Measurements from ENCODE around the gene A3GALT2. TPM values are rescaled to one million over a fixed set of nuclear protein-coding genes. Genes with fewer than 3 reads are reported as not detected.
A peak's percentile ranks its signal among the peaks of the same experiment; 100 is the strongest.

Gene A3GALT2
- total RNA-seq, 2 donors from 2014 or later, result not detected

- Histone ChIP-seq H3K36me3 (no peaks in the 10 kb centered on the region), H3K9me3 (no peaks in the 10 kb centered on the region), H3K4me3 (no peak overlapping the region), H3K27ac (no peak overlapping the region), H3K27me3 (peaks cover 6% of the 10 kb centered on the region), H3K4me1 (no peaks in the 10 kb centered on the region), H3K9ac (ENCODE audit: low read depth in 2 of 2, low read length in 2 of 2) (no peak overlapping the region)
- no peak for DNase-seq
- intact Hi-C loops (cut with DNase I), result no loop called here
- no peak for TF ChIP-seq CTCF (IDR thresholded peaks at IDR 0.05)
Measured at GRCh38 chr1:33305816-33306652, 14.9 kb downstream of the A3GALT2 start.

GRCh38 chr1:33305016-33305415, 15.9 kb downstream of the A3GALT2 start:
- H3K36me3 ChIP-seq, result no peaks in the 10 kb centered on the region
- H3K27ac ChIP-seq, result no peak overlapping the region
- intact Hi-C loops (cut with DNase I), result no loop called here
- H3K9me3 ChIP-seq, result no peaks in the 10 kb centered on the region
- no peak for DNase-seq
- no peak for TF ChIP-seq CTCF (IDR thresholded peaks at IDR 0.05)
- no peaks in the 10 kb centered on the region for H3K4me1 ChIP-seq
- H3K9ac ChIP-seq (ENCODE audit: low read depth in 2 of 2, low read length in 2 of 2), result no peak overlapping the region
- H3K4me3 ChIP-seq, result no peak overlapping the region
- H3K27me3 ChIP-seq, result peaks cover 6% of the 10 kb centered on the region

- H3K27ac ChIP-seq, result no peak overlapping the region
Measured at GRCh38 chr1:33302325-33302724, 18.6 kb downstream of the A3GALT2 start.

GRCh38 chr1:33301273-33301984, 19.5 kb downstream of the A3GALT2 start:
- Histone ChIP-seq H3K9me3 (no peaks in the 10 kb centered on the region), H3K4me1 (no peaks in the 10 kb centered on the region), H3K27ac (no peak overlapping the region), H3K36me3 (no peaks in the 10 kb centered on the region), H3K9ac (ENCODE audit: low read depth in 2 of 2, low read length in 2 of 2) (no peak overlapping the region), H3K4me3 (no peak overlapping the region), H3K27me3 (no peaks in the 10 kb centered on the region)
- intact Hi-C loops (cut with DNase I), result no loop called here
- no peak for TF ChIP-seq CTCF (IDR thresholded peaks at IDR 0.05)
- DNase-seq, result no peak

More at GRCh38 chr1:33302325-33302724, 18.6 kb downstream of the A3GALT2 start:
- no peaks in the 10 kb centered on the region for H3K9me3 ChIP-seq
- no peak for TF ChIP-seq CTCF (IDR thresholded peaks at IDR 0.05)
- H3K9ac ChIP-seq (ENCODE audit: low read depth in 2 of 2, low read length in 2 of 2), result no peak overlapping the region
- no peak overlapping the region for H3K4me3 ChIP-seq
- intact Hi-C loops (cut with DNase I), result no loop called here
- H3K27me3 ChIP-seq, result peaks cover 6% of the 10 kb centered on the region
- DNase-seq, result no peak
- no peaks in the 10 kb centered on the region for H3K4me1 ChIP-seq
- H3K36me3 ChIP-seq, result no peaks in the 10 kb centered on the region

GRCh38 chr1:33300673-33301072, 20.2 kb downstream of the A3GALT2 start:
- Histone ChIP-seq H3K9me3 (no peaks in the 10 kb centered on the region), H3K27ac (no peak overlapping the region), H3K27me3 (no peaks in the 10 kb centered on the region), H3K9ac (ENCODE audit: low read depth in 2 of 2, low read length in 2 of 2) (no peak overlapping the region), H3K4me1 (no peaks in the 10 kb centered on the region), H3K4me3 (no peak overlapping the region), H3K36me3 (no peaks in the 10 kb centered on the region)
- intact Hi-C loops (cut with DNase I), result no loop called here
- peak; percentile 46 for DNase-seq
- TF ChIP-seq CTCF (IDR thresholded peaks at IDR 0.05), result no peak

Measured in colonic mucosa (tissue), 4 donors.